NCI-H187 treated with DMSO at 0.1 percent for 48 hours (cell line): ENCODE results near the gene SYT15.
"Not testable (repeated sequence)": the region's sequence is repeated elsewhere in the genome, so short reads cannot be mapped to it uniquely, and the experiment has no call there.

Experiments
- DNase-seq: peaks from one replicate; lab custom pipeline; 2025; lab: John Stamatoyannopoulos, UW

SYT15 gene

GRCh38 chr10:46589589-46589988, 10.7 kb downstream of the SYT15 start:
- DNase-seq: not testable (repeated sequence)

- not testable (repeated sequence) for DNase-seq
These were observed 12.1 kb downstream of the SYT15 start for GRCh38 chr10:46591053-46591452.

- DNase-seq: not testable (repeated sequence)
These were observed 14.4 kb downstream of the SYT15 start for GRCh38 chr10:46593307-46593706.

DNA sequence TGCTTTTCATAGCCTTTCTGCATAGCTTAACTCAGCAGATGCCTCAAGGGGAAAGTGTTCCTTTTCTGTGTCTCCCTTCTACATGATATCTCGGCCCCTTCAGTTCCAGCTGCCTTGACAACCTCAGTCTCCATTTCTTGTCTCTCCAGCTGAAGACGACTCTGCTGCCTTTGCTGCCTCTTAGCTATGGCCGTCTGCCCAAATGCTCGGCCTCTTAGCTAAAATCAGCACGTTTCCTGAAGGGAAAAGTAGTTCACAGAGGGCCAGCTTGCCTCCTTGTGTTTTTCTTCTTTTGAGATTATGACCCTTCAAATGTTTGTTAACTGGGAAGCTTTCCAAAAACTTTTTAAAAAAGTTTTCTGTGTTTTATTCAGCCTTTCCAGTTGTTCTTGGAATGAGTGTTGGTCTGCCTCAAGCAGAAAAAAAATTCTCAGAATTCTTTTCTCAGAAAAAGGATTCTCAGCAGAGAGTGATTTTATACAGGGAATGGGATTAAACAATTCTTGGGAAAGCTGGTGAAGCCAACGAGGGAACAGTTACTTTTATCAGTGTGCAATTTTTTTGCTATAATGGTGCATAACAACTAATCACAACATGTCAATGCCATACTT, 15.6 kb downstream of the SYT15 start:
- not testable (repeated sequence) for DNase-seq

- not testable (repeated sequence) for DNase-seq
These were observed 17.6 kb downstream of the SYT15 start for GRCh38 chr10:46596570-46596969.

- not testable (repeated sequence) for DNase-seq
These were observed 18.8 kb downstream of the SYT15 start for GRCh38 chr10:46597616-46598246.

- not testable (repeated sequence) for DNase-seq
These were observed 21.6 kb downstream of the SYT15 start for GRCh38 chr10:46600516-46600915.

DNA sequence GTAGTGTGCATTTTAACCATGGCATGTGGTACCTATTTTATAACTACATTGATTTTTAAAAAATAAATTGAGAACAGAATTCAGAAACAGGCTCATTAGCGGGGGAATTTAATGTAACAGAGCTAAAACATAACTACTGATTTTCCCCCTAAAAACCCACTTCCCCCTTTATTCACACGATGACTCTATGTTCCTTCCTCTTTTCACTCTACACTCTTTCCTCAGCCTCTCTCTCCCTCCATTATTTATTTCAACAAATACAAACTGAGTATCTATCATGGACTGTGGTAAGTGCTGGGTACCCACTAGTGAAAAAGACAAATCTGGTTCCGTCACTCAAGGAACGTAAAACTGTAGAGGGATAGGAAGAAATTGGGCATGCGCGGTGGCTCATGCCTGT, 36.6 kb downstream of the SYT15 start:
- DNase-seq: not testable (repeated sequence)

DNA sequence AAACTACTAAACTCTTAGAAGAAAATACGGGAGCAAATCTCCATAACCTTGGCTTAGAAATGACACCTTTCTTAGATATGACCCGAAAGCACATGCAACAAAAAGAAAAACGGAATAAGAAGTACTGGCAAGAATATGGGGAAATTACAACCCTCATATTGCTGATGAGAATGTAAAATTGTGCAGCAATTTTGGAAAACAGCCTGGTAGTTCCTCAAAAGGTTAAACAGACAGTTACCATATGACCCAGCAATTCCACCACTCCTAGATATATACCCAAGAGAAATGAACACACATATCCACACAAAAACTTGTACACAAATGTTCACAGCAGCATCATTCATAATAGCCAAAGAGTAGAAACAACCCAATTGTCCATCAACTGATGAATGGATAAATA, 37.3 kb downstream of the SYT15 start:
- DNase-seq: not testable (repeated sequence)

- DNase-seq: not testable (repeated sequence)
These were observed 38.2 kb downstream of the SYT15 start for GRCh38 chr10:46617134-46617533.

DNA sequence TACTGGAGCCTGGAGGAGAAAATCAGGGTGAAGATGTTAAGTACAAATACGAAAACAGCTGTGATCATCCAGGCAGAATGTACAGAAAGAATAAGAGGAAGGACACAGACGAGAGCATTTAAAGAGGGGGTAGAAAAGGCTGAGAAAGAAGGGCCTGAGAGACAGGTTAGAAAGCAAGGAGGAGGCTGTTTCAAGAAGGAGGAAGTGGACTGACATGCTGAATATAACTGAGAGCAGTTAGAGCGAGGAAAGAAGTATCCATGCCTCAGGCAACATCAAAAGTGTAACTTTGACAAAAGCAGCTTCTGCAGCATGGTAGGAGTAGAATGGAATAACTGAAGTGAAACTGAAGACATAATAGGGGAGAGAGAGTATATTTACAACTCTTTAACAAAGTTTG, 39.0 kb downstream of the SYT15 start:
- not testable (repeated sequence) for DNase-seq

DNA sequence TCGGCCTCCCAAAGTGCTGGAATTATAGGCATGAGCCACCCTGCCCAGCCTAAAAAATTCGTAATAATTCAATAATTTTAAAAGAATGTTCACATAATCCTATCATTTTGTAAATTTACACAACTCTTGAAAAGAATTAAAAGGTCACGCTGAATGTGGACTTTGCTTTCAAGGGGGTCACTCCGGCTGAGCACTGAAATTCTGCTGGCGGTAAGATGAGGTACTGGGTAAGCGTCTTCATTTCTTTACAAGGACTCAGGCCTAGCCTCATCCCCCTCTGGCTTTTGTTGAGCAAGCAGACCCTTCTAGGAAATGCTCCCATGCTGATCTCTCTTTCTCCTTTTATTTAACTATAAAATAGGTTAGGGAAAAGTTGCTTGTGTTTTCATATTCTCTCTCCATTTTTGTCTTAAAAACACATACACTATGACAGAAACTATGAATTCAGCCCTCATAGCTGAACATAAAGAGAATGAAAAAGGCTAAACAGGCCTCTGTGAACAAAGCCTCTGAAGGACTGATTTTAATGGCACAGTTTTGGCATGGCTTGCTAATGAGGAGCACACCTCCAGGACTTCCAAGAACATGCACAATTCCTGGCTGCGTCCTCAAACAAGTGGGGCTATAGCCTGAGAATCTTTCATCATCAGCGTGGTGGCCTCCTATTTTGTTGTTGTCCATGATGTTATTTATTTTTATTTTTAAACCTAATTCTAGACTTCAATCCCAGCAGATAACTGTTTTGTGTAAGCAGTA, 45.1 kb downstream of the SYT15 start:
- not testable (repeated sequence) for DNase-seq

DNA sequence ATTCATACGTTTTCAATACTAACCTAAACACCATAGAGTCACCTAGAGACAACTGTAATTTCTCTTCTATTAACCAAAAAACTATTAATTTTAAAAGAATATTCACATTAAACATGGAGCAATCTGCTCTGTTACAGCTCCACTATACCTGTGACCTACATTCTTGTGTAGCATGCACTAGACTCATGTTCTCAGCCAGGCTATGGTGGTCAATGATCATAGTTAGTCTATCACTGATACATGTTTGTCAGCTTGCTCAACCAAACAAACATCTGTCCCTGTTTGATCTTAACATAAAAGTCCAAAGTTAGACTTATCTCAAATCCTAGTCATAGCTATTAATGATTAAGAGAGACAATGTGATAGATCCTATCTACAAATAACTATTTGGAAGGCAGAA, 50.9 kb downstream of the SYT15 start:
- DNase-seq: not testable (repeated sequence)

DNA sequence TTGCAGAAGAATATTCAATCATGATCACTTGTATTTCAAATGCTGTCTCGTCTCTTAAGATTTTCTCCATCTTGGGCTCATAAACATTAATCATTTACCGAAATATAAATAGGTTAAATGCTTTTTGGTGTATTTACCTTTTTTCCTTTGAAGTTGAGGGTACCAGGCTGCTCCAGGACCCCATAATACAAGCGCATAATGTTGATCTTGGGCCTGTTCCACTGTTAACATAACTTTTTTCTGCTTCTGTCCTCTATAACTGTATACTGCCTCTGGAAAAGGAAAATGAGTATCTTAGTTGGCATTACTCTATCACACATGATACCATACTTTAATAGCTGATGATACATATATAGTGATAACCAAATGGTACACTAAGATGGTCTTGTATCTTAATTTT, 51.9 kb downstream of the SYT15 start:
- not testable (repeated sequence) for DNase-seq

DNA sequence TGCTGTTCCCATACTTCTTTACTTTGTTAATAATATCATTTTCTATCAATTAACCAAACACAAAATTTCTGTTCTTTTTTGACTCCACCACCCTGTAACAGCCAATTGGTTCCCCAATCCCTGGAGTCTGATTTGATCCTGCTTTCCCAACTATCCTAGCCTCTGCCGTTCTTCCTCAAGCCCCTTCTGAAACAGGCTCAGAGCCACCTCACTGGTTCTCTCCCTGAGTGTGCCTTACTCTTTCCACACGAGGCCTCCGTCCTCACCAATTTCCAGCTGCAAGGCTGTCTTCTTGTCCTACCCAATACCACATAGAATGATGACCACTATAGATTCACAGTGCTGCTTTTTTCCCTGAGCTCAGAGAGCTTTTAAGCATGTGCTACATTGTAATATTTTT, 52.8 kb downstream of the SYT15 start:
- not testable (repeated sequence) for DNase-seq

DNA sequence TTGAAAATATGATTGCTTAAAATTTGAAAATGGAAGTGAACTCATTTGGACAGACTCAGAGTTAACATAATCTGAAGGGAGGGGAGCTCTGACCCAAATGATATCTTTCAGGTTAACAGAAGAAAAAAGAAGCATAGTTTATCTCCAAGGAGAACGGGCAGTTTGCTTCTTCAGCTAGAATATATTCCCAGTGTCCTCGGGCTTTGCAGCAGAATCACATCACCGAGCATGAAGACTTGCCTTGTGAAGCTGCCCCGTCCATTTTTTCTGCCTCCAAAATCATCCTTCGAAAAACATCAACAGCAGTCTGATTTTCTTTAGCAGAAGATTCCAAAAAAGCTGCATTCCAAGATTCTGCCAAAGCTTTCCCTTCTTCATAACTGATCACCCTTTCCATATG, 55.8 kb downstream of the SYT15 start:
- DNase-seq: not testable (repeated sequence)

GRCh38 chr10:46635364-46635959, 56.5 kb downstream of the SYT15 start:
- DNase-seq: not testable (repeated sequence)

DNA sequence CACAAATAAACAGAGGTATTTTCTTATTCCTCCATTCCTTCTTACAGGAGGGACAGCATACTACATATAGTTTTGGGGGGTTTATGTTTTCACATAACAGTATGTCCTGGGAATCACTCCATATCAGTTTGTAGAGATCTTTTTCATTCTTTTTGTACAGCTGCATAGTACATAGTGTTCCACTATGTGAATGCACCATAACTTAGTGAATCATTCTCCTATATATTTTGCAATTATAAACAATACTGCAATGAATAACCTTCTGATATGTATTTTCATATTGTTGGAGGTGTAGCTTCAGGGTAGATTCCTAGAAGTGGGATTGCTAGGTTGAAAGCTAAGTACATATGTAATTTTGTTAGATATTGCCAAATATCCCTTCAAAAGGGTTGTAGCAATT, 61.1 kb downstream of the SYT15 start:
- DNase-seq: not testable (repeated sequence)
